COLO668 (cell line): Measurements from ENCODE around the gene ZC3H15.
"Not testable (repeated sequence)": the region's sequence is repeated elsewhere in the genome, so short reads cannot be mapped to it uniquely, and the experiment has no call there.

Source experiments
- DNase-seq: peaks from one replicate; lab custom pipeline; 2025; ENCODE audit not compliant: unreplicated experiment; lab: John Stamatoyannopoulos, UW

Gene ZC3H15

GRCh38 chr2:186485871-186486650, at the start of gene ZC3H15:
Gene ZC3H15, plus strand, starts transcription at chr2:186486260. Its CDS starts 123 bp downstream, at chr2:186486383.
- peak; percentile 98 for DNase-seq

- no peak for DNase-seq
Measured at GRCh38 chr2:186437719-186438118, 48.3 kb upstream of the ZC3H15 start.

- DNase-seq = peak; percentile 54
Measured at GRCh38 chr2:186439673-186440095, 46.4 kb upstream of the ZC3H15 start.

- DNase-seq = no peak
Measured at GRCh38 chr2:186440506-186440905, 45.6 kb upstream of the ZC3H15 start.

GRCh38 chr2:186442885-186443284, 43.2 kb upstream of the ZC3H15 start:
- DNase-seq = no peak

GRCh38 chr2:186443851-186444250, 42.2 kb upstream of the ZC3H15 start:
- DNase-seq = no peak

GRCh38 chr2:186445506-186445905, 40.6 kb upstream of the ZC3H15 start:
- no peak for DNase-seq

- DNase-seq = no peak
Measured at GRCh38 chr2:186455613-186456012, 30.4 kb upstream of the ZC3H15 start.

- DNase-seq = no peak
Measured at GRCh38 chr2:186456941-186457340, 29.1 kb upstream of the ZC3H15 start.

- DNase-seq = no peak
Measured at GRCh38 chr2:186457908-186458307, 28.2 kb upstream of the ZC3H15 start.

- DNase-seq = no peak
Measured at GRCh38 chr2:186459009-186459408, 27.1 kb upstream of the ZC3H15 start.

GRCh38 chr2:186460465-186460864, 25.6 kb upstream of the ZC3H15 start:
- DNase-seq = no peak

GRCh38 chr2:186466743-186467142, 19.3 kb upstream of the ZC3H15 start:
- no peak for DNase-seq

GRCh38 chr2:186467421-186467820, 18.6 kb upstream of the ZC3H15 start:
- DNase-seq = no peak

GRCh38 chr2:186472722-186473493, 13.2 kb upstream of the ZC3H15 start:
- not testable (repeated sequence) for DNase-seq

- not testable (repeated sequence) for DNase-seq
Measured at GRCh38 chr2:186474239-186474638, 11.8 kb upstream of the ZC3H15 start.

GRCh38 chr2:186477790-186478189, 8.3 kb upstream of the ZC3H15 start:
- no peak for DNase-seq

- no peak for DNase-seq
Measured at GRCh38 chr2:186480991-186481390, 5.1 kb upstream of the ZC3H15 start.

GRCh38 chr2:186484062-186484735, 1.9 kb upstream of the ZC3H15 start:
- no peak for DNase-seq

- DNase-seq = no peak
Measured at GRCh38 chr2:186485576-186485870, 537 bp upstream of the ZC3H15 start.

GRCh38 chr2:186486651-186487647, 889 bp downstream of the ZC3H15 start:
- DNase-seq = no peak
